ENCODE results near the gene AP1M1. TPM values are rescaled to one million over a fixed set of nuclear protein-coding genes. Genes with fewer than 3 reads are reported as not detected.

The AP1M1 gene
- total RNA-seq, 1 experiment from 2014 or later = 52.8 TPM

GRCh38 chr19:16228637-16229321, 31.1 kb downstream of the AP1M1 start:
- no peaks in the 10 kb centered on the region for H3K27me3 ChIP-seq (ENCODE audit: insufficient read depth, low read depth)
- H3K4me3 ChIP-seq = no peak overlapping the region
- no peak overlapping the region for H2AFZ ChIP-seq
- no peak overlapping the region for H3K4me2 ChIP-seq
- ChIA-PET POLR2A (ENCODE audit: unreplicated experiment) (no interaction called here), CTCF (no interaction called here)
- intact Hi-C loops (cut with micrococcal nuclease; ENCODE audit: unreplicated experiment) = no loop called here
- no peaks in the 10 kb centered on the region for H3K36me3 ChIP-seq (ENCODE audit: low read depth)
- no peak overlapping the region for H3K27ac ChIP-seq
- no peaks in the 10 kb centered on the region for H3K9me2 ChIP-seq (ENCODE audit: insufficient read depth)
- no TSS peak for BruUV-seq (replicated peaks)
- no peak for DNase-seq
- H3K9me3 ChIP-seq (ENCODE audit: insufficient read depth, low read depth) = no peaks in the 10 kb centered on the region
- no peaks in the 10 kb centered on the region for H3K79me2 ChIP-seq (ENCODE audit: low read depth)
- TF ChIP-seq CTCF (conservative IDR thresholded peaks at IDR 0.05) (no peak), EZH2 (IDR thresholded peaks at IDR 0.05; ENCODE audit: low read depth) (no peak)
- H3F3A ChIP-seq (ENCODE audit: insufficient read depth, low read depth) = no peaks in the 10 kb centered on the region
- no peaks in the 10 kb centered on the region for H4K20me1 ChIP-seq (ENCODE audit: insufficient read depth)
- H3K4me1 ChIP-seq (replicated peaks; ENCODE audit: insufficient read depth) = no peaks in the 10 kb centered on the region

GRCh38 chr19:16229322-16229641, 31.6 kb downstream of the AP1M1 start:
- Histone ChIP-seq H3K36me3 (ENCODE audit: low read depth) (no peaks in the 10 kb centered on the region), H3K4me1 (replicated peaks; ENCODE audit: insufficient read depth) (no peaks in the 10 kb centered on the region)
- TF ChIP-seq EZH2 (IDR thresholded peaks at IDR 0.05; ENCODE audit: low read depth) = no peak

GRCh38 chr19:16232127-16232526, 34.4 kb downstream of the AP1M1 start:
- no TSS peak for BruUV-seq (replicated peaks)
- Histone ChIP-seq H3K27me3 (ENCODE audit: insufficient read depth, low read depth) (no peaks in the 10 kb centered on the region), H3K4me2 (no peak overlapping the region), H3F3A (ENCODE audit: insufficient read depth, low read depth) (no peaks in the 10 kb centered on the region), H4K20me1 (ENCODE audit: insufficient read depth) (no peaks in the 10 kb centered on the region), H3K36me3 (ENCODE audit: low read depth) (no peaks in the 10 kb centered on the region), H3K4me3 (no peak overlapping the region), H3K9me2 (ENCODE audit: insufficient read depth) (no peaks in the 10 kb centered on the region), H3K4me1 (replicated peaks; ENCODE audit: insufficient read depth) (no peaks in the 10 kb centered on the region), H2AFZ (no peak overlapping the region), H3K79me2 (ENCODE audit: low read depth) (no peaks in the 10 kb centered on the region), H3K27ac (no peak overlapping the region), H3K9me3 (ENCODE audit: insufficient read depth, low read depth) (no peaks in the 10 kb centered on the region)
- ChIA-PET POLR2A (ENCODE audit: unreplicated experiment) (interaction anchor here (0.7 kb wide), 1 partner anchor 169 kb away, joined by 4 read pairs; no protein-coding TSS in a partner anchor), CTCF (no interaction called here)
- no peak for DNase-seq
- no peak for TF ChIP-seq CTCF (conservative IDR thresholded peaks at IDR 0.05)
- TF ChIP-seq EZH2 (IDR thresholded peaks at IDR 0.05; ENCODE audit: low read depth) = no peak
- intact Hi-C loops (cut with micrococcal nuclease; ENCODE audit: unreplicated experiment) = no loop called here

More at GRCh38 chr19:16229322-16229641, 31.6 kb downstream of the AP1M1 start:
- DNase-seq = no peak
- Histone ChIP-seq H3K4me3 (no peak overlapping the region), H3K79me2 (ENCODE audit: low read depth) (no peaks in the 10 kb centered on the region), H3K4me2 (no peak overlapping the region), H3F3A (ENCODE audit: insufficient read depth, low read depth) (no peaks in the 10 kb centered on the region), H3K27ac (no peak overlapping the region), H3K9me3 (ENCODE audit: insufficient read depth, low read depth) (no peaks in the 10 kb centered on the region), H4K20me1 (ENCODE audit: insufficient read depth) (no peaks in the 10 kb centered on the region), H3K9me2 (ENCODE audit: insufficient read depth) (no peaks in the 10 kb centered on the region), H3K27me3 (ENCODE audit: insufficient read depth, low read depth) (no peaks in the 10 kb centered on the region), H2AFZ (no peak overlapping the region)
- CTCF ChIA-PET = no interaction called here
- POLR2A ChIA-PET (ENCODE audit: unreplicated experiment) = no interaction called here
- BruUV-seq (replicated peaks) = no TSS peak
- intact Hi-C loops (cut with micrococcal nuclease; ENCODE audit: unreplicated experiment) = no loop called here

- no peaks in the 10 kb centered on the region for H3K79me2 ChIP-seq (ENCODE audit: low read depth)
- BruUV-seq (replicated peaks) = no TSS peak
- no peak for TF ChIP-seq EZH2 (IDR thresholded peaks at IDR 0.05; ENCODE audit: low read depth)
- no peak for TF ChIP-seq CTCF (conservative IDR thresholded peaks at IDR 0.05)
- ChIA-PET CTCF (no interaction called here), POLR2A (ENCODE audit: unreplicated experiment) (interaction anchor here (0.7 kb wide), 1 partner anchor 169 kb away, joined by 4 read pairs; no protein-coding TSS in a partner anchor)
- H3K27ac ChIP-seq = no peak overlapping the region
- H3F3A ChIP-seq (ENCODE audit: insufficient read depth, low read depth) = no peaks in the 10 kb centered on the region
- no peak overlapping the region for H3K4me3 ChIP-seq
- no peaks in the 10 kb centered on the region for H3K9me2 ChIP-seq (ENCODE audit: insufficient read depth)
- no peaks in the 10 kb centered on the region for H4K20me1 ChIP-seq (ENCODE audit: insufficient read depth)
- intact Hi-C loops (cut with micrococcal nuclease; ENCODE audit: unreplicated experiment) = no loop called here
- H3K27me3 ChIP-seq (ENCODE audit: insufficient read depth, low read depth) = no peaks in the 10 kb centered on the region
- H3K4me1 ChIP-seq (replicated peaks; ENCODE audit: insufficient read depth) = no peaks in the 10 kb centered on the region
- DNase-seq = no peak
- H3K36me3 ChIP-seq (ENCODE audit: low read depth) = no peaks in the 10 kb centered on the region
- no peak overlapping the region for H2AFZ ChIP-seq
- H3K9me3 ChIP-seq (ENCODE audit: insufficient read depth, low read depth) = no peaks in the 10 kb centered on the region
- H3K4me2 ChIP-seq = no peak overlapping the region
Observed at GRCh38 chr19:16232568-16232967, 34.9 kb downstream of the AP1M1 start.

All from PC-9 (cell line).